ENCODE data around the gene CSTF3.
"Not testable (repeated sequence)": the region's sequence is repeated elsewhere in the genome, so short reads cannot be mapped to it uniquely, and the experiment has no call there.

CSTF3 gene

GRCh38 chr11:33125611-33126010 is 35.7 kb downstream of the CSTF3 start:
- Histone ChIP-seq H3K79me2 (ENCODE audit: insufficient read depth, low read length) (no peaks in the 10 kb centered on the region), H3F3A (ENCODE audit: insufficient read depth, low read length) (no peaks in the 10 kb centered on the region; the same call in 1 of the 2 replicates), H3K27me3 (ENCODE audit: insufficient read depth, low read length) (no peaks in the 10 kb centered on the region), H3K4me2 (ENCODE audit: low read length) (no peak overlapping the region), H3K4me1 (ENCODE audit: insufficient read depth, low read length, severe bottlenecking) (no peaks in the 10 kb centered on the region), H4K20me1 (ENCODE audit: insufficient read depth, low read length) (no peaks in the 10 kb centered on the region), H3K9me3 (ENCODE audit: low read length) (no peaks in the 10 kb centered on the region), H3K9ac (ENCODE audit: low read length) (no peak overlapping the region), H3K27ac (ENCODE audit: low read depth, low read length, poor library complexity, severe bottlenecking) (no peak overlapping the region), H3K36me3 (ENCODE audit: insufficient read depth, low read length) (peaks cover 16% of the 10 kb centered on the region), H3K9me2 (ENCODE audit: low read depth, low read length) (no peaks in the 10 kb centered on the region), H2AFZ (ENCODE audit: low read length) (no peak overlapping the region), H3K4me3 (ENCODE audit: low read depth, low read length, poor library complexity, severe bottlenecking) (no peak overlapping the region)
- TF ChIP-seq EZH2 (IDR thresholded peaks at IDR 0.05; ENCODE audit: borderline replicate concordance, low read length), result no peak
- TF ChIP-seq CTCF (IDR thresholded peaks at IDR 0.05; ENCODE audit: low read length), result no peak

GRCh38 chr11:33125025-33125424 is 36.3 kb downstream of the CSTF3 start:
- H3K79me2 ChIP-seq (ENCODE audit: insufficient read depth, low read length), result no peaks in the 10 kb centered on the region
- no peaks in the 10 kb centered on the region for H3K9me2 ChIP-seq (ENCODE audit: low read depth, low read length)
- peaks cover 16% of the 10 kb centered on the region for H3K36me3 ChIP-seq (ENCODE audit: insufficient read depth, low read length)
- no peak overlapping the region for H3K27ac ChIP-seq (ENCODE audit: low read depth, low read length, poor library complexity, severe bottlenecking)
- H2AFZ ChIP-seq (ENCODE audit: low read length), result no peak overlapping the region
- no peak overlapping the region for H3K9ac ChIP-seq (ENCODE audit: low read length)
- TF ChIP-seq EZH2 (IDR thresholded peaks at IDR 0.05; ENCODE audit: borderline replicate concordance, low read length) (no peak), CTCF (IDR thresholded peaks at IDR 0.05; ENCODE audit: low read length) (no peak)
- no peak overlapping the region for H3K4me2 ChIP-seq (ENCODE audit: low read length)
- H3K4me1 ChIP-seq (ENCODE audit: insufficient read depth, low read length, severe bottlenecking), result no peaks in the 10 kb centered on the region
- no peak overlapping the region for H3K4me3 ChIP-seq (ENCODE audit: low read depth, low read length, poor library complexity, severe bottlenecking)
- H3K27me3 ChIP-seq (ENCODE audit: insufficient read depth, low read length), result no peaks in the 10 kb centered on the region
- no peaks in the 10 kb centered on the region; the same call in 1 of the 2 replicates for H3F3A ChIP-seq (ENCODE audit: insufficient read depth, low read length)
- H3K9me3 ChIP-seq (ENCODE audit: low read length), result no peaks in the 10 kb centered on the region
- no peaks in the 10 kb centered on the region for H4K20me1 ChIP-seq (ENCODE audit: insufficient read depth, low read length)

- not testable (repeated sequence) for H3F3A ChIP-seq (ENCODE audit: insufficient read depth, low read length); H3K27ac ChIP-seq (ENCODE audit: low read depth, low read length, poor library complexity, severe bottlenecking); H3K4me3 ChIP-seq (ENCODE audit: low read depth, low read length, poor library complexity, severe bottlenecking); H3K9ac ChIP-seq (ENCODE audit: low read length); H2AFZ ChIP-seq (ENCODE audit: low read length); H3K79me2 ChIP-seq (ENCODE audit: insufficient read depth, low read length); H3K4me1 ChIP-seq (ENCODE audit: insufficient read depth, low read length, severe bottlenecking); H3K9me2 ChIP-seq (ENCODE audit: low read depth, low read length); H3K27me3 ChIP-seq (ENCODE audit: insufficient read depth, low read length); H4K20me1 ChIP-seq (ENCODE audit: insufficient read depth, low read length); H3K9me3 ChIP-seq (ENCODE audit: low read length); H3K4me2 ChIP-seq (ENCODE audit: low read length)
- peaks cover 16% of the 10 kb centered on the region for H3K36me3 ChIP-seq (ENCODE audit: insufficient read depth, low read length)
Measured at GRCh38 chr11:33122696-33123095, 38.6 kb downstream of the CSTF3 start.

DNA sequence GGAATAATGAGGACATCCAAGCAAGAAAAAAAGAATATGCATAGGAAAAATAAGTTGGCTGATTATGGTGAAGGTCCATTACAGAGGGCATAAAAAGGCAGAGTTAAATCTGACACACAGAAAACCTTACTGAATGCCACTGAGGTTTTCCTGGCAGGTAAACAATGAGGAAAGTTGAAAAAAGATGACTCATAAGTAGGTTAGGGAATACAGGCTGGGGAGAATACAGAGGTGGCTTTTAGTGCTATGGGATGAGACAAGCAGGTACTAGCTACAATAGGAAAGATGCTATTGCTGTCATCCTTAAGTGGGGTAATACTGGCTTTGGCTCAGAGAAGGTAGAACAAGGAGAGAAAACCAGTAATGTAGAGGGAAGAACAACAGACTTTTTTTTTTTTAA is 44.7 kb downstream of the CSTF3 start:
- Histone ChIP-seq H4K20me1 (ENCODE audit: insufficient read depth, low read length) (no peaks in the 10 kb centered on the region), H3K27me3 (ENCODE audit: insufficient read depth, low read length) (no peaks in the 10 kb centered on the region), H3K9me3 (ENCODE audit: low read length) (no peaks in the 10 kb centered on the region), H3K36me3 (ENCODE audit: insufficient read depth, low read length) (no peaks in the 10 kb centered on the region), H3K4me3 (ENCODE audit: low read depth, low read length, poor library complexity, severe bottlenecking) (no peak overlapping the region), H3F3A (ENCODE audit: insufficient read depth, low read length) (no peaks in the 10 kb centered on the region), H3K9ac (ENCODE audit: low read length) (no peak overlapping the region), H3K4me1 (ENCODE audit: insufficient read depth, low read length, severe bottlenecking) (no peaks in the 10 kb centered on the region), H3K79me2 (ENCODE audit: insufficient read depth, low read length) (no peaks in the 10 kb centered on the region), H2AFZ (ENCODE audit: low read length) (no peak overlapping the region), H3K4me2 (ENCODE audit: low read length) (no peak overlapping the region), H3K9me2 (ENCODE audit: low read depth, low read length) (no peaks in the 10 kb centered on the region), H3K27ac (ENCODE audit: low read depth, low read length, poor library complexity, severe bottlenecking) (no peak overlapping the region)
- no peak for TF ChIP-seq EZH2 (IDR thresholded peaks at IDR 0.05; ENCODE audit: borderline replicate concordance, low read length)
- no peak for TF ChIP-seq CTCF (IDR thresholded peaks at IDR 0.05; ENCODE audit: low read length)
